ENCODE data around the gene PAEP.

PAEP gene

DNA sequence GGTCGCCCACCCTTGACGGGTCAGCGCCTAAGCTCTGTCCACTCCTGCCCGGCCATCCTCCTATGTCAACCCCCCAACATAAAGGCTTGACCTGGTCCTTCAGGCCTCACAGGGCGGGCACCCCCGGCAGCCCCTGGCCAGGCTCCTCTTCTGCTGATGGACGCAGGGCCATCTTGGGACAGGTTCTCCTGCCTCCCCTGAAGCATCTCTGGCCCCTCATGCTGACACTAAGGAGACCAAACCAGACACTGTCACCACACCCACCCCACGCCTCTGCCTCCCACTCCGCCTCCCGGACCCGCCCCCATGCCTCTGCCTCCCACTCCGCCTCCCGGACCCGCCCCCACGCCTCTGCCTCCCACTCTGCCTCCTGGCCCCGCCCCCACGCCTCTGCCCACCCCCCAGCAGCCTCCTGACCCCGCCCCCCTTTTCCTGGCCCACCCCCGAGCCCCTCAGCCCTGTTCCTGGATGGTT lies 8.8 kb upstream of the PAEP start:
- in situ Hi-C loops (cut with MboI; ENCODE audit: low sequenced_read_pairs, unreplicated experiment) = no loop called here
- TF ChIP-seq, protein P1, sequence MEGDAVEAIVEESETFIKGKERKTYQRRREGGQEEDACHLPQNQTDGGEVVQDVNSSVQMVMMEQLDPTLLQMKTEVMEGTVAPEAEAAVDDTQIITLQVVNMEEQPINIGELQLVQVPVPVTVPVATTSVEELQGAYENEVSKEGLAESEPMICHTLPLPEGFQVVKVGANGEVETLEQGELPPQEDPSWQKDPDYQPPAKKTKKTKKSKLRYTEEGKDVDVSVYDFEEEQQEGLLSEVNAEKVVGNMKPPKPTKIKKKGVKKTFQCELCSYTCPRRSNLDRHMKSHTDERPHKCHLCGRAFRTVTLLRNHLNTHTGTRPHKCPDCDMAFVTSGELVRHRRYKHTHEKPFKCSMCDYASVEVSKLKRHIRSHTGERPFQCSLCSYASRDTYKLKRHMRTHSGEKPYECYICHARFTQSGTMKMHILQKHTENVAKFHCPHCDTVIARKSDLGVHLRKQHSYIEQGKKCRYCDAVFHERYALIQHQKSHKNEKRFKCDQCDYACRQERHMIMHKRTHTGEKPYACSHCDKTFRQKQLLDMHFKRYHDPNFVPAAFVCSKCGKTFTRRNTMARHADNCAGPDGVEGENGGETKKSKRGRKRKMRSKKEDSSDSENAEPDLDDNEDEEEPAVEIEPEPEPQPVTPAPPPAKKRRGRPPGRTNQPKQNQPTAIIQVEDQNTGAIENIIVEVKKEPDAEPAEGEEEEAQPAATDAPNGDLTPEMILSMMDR (IDR thresholded peaks at IDR 0.05; ENCODE audit: borderline replicate concordance, control extremely low read depth, extremely low read depth, insufficient read depth, missing control alignments) = no peak
- DNase-seq (ENCODE audit: low spot score) = no peak

DNA sequence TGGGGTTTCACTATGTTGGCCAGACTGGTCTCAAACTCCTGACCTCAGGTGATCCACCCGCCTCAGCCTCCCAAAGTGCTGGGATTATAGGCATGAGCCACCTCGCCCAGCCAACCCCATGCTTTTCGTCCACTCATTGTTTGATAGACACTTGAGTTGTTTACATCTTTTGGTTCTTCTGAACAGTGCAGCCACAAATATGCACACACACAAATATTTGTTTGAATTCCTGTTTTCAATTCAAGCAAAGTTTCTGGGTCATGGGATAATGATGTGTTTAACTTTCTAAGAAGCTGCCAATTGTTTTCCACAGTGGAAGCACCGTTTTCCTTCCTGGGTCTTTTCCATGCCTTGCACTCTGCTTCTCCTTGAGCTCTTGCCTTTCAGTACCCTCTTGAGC lies 6.8 kb upstream of the PAEP start:
- no peak for DNase-seq (ENCODE audit: low spot score)
- TF ChIP-seq, protein P1 (IDR thresholded peaks at IDR 0.05; ENCODE audit: borderline replicate concordance, control extremely low read depth, extremely low read depth, insufficient read depth, missing control alignments) = no peak
- in situ Hi-C loops (cut with MboI; ENCODE audit: low sequenced_read_pairs, unreplicated experiment) = no loop called here

DNA sequence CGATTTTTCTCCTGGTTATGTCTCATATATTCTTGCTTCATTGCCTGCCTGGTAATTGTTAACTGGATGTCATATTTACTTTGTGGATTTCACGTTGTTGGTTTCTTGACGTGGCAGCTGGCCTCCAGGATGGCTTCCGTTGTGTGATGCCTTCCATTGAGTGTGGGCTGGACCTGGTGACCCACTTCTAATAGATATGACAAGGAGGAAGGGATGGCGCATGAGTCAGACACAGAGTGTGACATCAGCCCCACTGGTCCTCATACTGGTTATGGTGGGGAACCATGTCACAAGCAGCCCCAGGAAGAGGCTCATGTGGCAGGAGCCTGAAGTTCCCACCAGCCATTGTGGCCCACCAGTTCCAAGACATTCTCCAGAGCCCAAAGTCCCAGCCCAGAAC lies 6.4 kb upstream of the PAEP start:
- DNase-seq (ENCODE audit: low spot score) = no peak
- in situ Hi-C loops (cut with MboI; ENCODE audit: low sequenced_read_pairs, unreplicated experiment) = no loop called here
- TF ChIP-seq, protein P1 (IDR thresholded peaks at IDR 0.05; ENCODE audit: borderline replicate concordance, control extremely low read depth, extremely low read depth, insufficient read depth, missing control alignments) = no peak

DNA sequence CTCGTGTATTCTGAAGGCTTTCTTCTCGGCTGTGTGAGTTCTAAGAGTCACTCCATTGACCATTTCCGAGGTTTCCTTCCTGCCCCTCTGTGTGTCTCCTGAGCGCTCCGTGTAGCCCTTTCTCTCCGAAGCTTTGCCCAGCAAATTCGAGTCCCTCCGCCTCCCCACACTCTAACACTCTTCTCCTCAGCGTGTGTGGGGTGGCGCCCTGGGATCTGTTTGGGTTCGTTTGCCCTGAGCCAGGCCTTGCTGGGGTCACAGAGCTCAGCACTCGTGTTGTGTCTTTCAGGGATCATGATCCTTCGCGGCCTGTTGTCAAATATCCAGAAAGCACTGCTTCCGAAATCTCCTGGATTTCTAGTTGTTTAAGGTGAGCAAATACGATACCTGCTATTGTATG lies 5.6 kb upstream of the PAEP start:
- in situ Hi-C loops (cut with MboI; ENCODE audit: low sequenced_read_pairs, unreplicated experiment) = no loop called here
- TF ChIP-seq, protein P1 (IDR thresholded peaks at IDR 0.05; ENCODE audit: borderline replicate concordance, control extremely low read depth, extremely low read depth, insufficient read depth, missing control alignments) = no peak
- no peak for DNase-seq (ENCODE audit: low spot score)

DNA sequence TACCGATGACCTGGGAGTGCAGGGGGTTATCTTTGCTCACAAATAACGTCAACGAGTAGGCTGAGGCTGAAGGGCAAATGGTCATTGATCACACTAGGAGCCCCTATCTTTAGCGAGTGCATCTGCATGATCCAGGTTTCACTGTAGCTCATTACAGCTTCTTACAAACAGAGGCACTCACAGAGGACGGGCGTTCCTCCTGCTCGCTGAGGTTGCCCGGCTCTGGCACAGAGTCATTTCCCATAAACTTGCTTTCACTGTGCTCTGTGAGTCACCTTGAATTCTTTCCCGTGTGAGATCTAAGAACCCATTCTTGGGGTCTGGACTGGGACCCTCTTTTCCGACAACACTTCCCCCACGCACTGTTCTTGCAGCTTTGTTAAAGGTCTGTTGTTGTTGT lies 1.9 kb upstream of the PAEP start:
- in situ Hi-C loops (cut with MboI; ENCODE audit: low sequenced_read_pairs, unreplicated experiment) = no loop called here
- TF ChIP-seq, protein P1 (IDR thresholded peaks at IDR 0.05; ENCODE audit: borderline replicate concordance, control extremely low read depth, extremely low read depth, insufficient read depth, missing control alignments) = no peak
- DNase-seq (ENCODE audit: low spot score) = no peak

DNA sequence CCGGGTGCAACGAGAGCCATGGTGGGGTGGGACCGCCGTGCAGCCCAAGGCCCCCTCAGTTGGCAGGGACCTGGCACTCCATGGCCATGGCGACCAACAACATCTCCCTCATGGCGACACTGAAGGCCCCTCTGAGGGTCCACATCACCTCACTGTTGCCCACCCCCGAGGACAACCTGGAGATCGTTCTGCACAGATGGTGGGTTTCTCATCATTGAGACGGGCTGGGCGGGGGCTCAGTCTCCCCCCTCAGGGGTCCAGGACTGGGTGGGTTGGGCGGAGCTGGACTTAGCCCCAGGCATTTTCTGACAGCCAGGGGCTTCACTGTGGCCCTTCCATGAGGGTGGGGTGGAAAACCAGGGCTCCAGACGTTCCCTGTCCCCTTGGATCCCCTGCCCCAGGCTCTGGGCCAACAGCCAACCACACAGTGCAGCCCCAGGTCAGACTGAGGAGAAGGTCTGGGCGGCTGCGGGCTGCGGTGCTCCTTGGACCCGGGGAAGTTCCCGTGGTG lies 734 bp downstream of the PAEP start:
- in situ Hi-C loops (cut with MboI; ENCODE audit: low sequenced_read_pairs, unreplicated experiment) = no loop called here
- DNase-seq (ENCODE audit: low spot score) = no peak
- TF ChIP-seq, protein P1 (IDR thresholded peaks at IDR 0.05; ENCODE audit: borderline replicate concordance, control extremely low read depth, extremely low read depth, insufficient read depth, missing control alignments) = no peak

Measured in GM13976 (cell line).